NB4 (cell line): ENCODE measurements around the gene KIF22.

Experiments used
- DNase-seq: peaks from one replicate; pipeline ENCODE4 v3.0.0; 2010; ENCODE audit warnings: low read depth
- H3K4me3 ChIP-seq: one replicate; pipeline ENCODE4 v1.5.1; 2011; ENCODE audit warnings: mild to moderate bottlenecking, low read depth, low read length, moderate library complexity
- CTCF ChIP-seq: IDR thresholded peaks from one replicate; pipeline ENCODE4 v1.5.1; 2012; ENCODE audit warnings: low read depth, low read length
- MAX ChIP-seq: IDR thresholded peaks from 2 replicates; pipeline ENCODE4 v1.6.1; 2011; ENCODE audit warnings: low read depth, low read length
- MYC ChIP-seq: IDR thresholded peaks from 2 replicates; pipeline ENCODE4 v1.6.1; 2011; ENCODE audit warnings: low read depth, low read length
- POLR2A ChIP-seq: IDR thresholded peaks from 2 replicates; pipeline ENCODE4 v1.6.1; 2011; ENCODE audit warnings: mild to moderate bottlenecking; ENCODE audit not compliant: insufficient read length; ENCODE audit errors: extremely low read depth

The KIF22 gene

GRCh38 chr16:29790183-29790948 lies at the start of gene KIF22:
Gene KIF22 (plus strand): TSS chr16:29790751. CDS start chr16:29790760, 9 bp downstream.
- peak; percentile 78 for TF ChIP-seq POLR2A
- TF ChIP-seq MYC, result peak; percentile 63; the same call in 1 of the 2 replicates
- peak; percentile 61 for TF ChIP-seq CTCF
- peak; percentile 66 for TF ChIP-seq MAX
- peak; percentile 99 for DNase-seq
- H3K4me3 ChIP-seq, result peak within 1 kb of the TSS; percentile 82

- TF ChIP-seq MAX (no peak), CTCF (no peak), POLR2A (no peak), MYC (no peak)
- H3K4me3 ChIP-seq, result no peak overlapping the region
- DNase-seq, result no peak
Observed at GRCh38 chr16:29742683-29743275, 47.8 kb upstream of the KIF22 start.

GRCh38 chr16:29743475-29743826 lies 47.1 kb upstream of the KIF22 start:
- TF ChIP-seq MYC, result no peak
- no peak for TF ChIP-seq POLR2A
- TF ChIP-seq CTCF, result no peak
- no peak for TF ChIP-seq MAX
- H3K4me3 ChIP-seq, result no peak overlapping the region
- peak; percentile 36 for DNase-seq

- TF ChIP-seq MAX, result no peak
- TF ChIP-seq MYC, result no peak
- no peak for TF ChIP-seq POLR2A
- no peak for TF ChIP-seq CTCF
- H3K4me3 ChIP-seq, result no peak overlapping the region
- DNase-seq, result no peak
Observed at GRCh38 chr16:29743827-29744531, 46.6 kb upstream of the KIF22 start.

GRCh38 chr16:29744541-29745101 lies 45.9 kb upstream of the KIF22 start:
- TF ChIP-seq MYC, result peak; percentile 54; the same call in 1 of the 2 replicates
- no peak for TF ChIP-seq POLR2A
- TF ChIP-seq MAX, result peak; percentile 44
- no peak for TF ChIP-seq CTCF
- peak overlapping the region; percentile 74 for H3K4me3 ChIP-seq
- DNase-seq, result peak; percentile 72
